Lower leg skin (tissue), 4 donors: Measurements from ENCODE around the gene ENPP3. TPM values are rescaled to one million over a fixed set of nuclear protein-coding genes. Genes with fewer than 3 reads are reported as not detected.

Experiments used
- DNase-seq, 2 donors: peaks; one replicate each; pipeline ENCODE4 v3.0.0-alpha.2; 2019; ENCODE audit warnings: low spot score in 2 of 2
- H3K4me3 ChIP-seq: fragments of 200-600 bp; sonication (generic); 2 replicates; pipeline ENCODE4 v1.5.1; 2017; ENCODE audit warnings: mild to moderate bottlenecking, low read depth; ENCODE audit not compliant: poor library complexity, severe bottlenecking
- CTCF ChIP-seq, 3 donors: fragments of 450-650 bp; IDR thresholded peaks; one replicate each; pipeline ENCODE4 v1.5.1; 2016; ENCODE audit warnings: antibody characterized with exemption in 3 of 3, mild to moderate bottlenecking in 3 of 3, moderate library complexity in 2 of 3
- POLR2A ChIP-seq, 2 donors: fragments of 450-650 bp; IDR thresholded peaks; one replicate each; pipeline ENCODE4 v1.6.1; 2016 to 2017; ENCODE audit warnings: antibody characterized with exemption in 2 of 2, mild to moderate bottlenecking in 1 of 2, moderate library complexity in 1 of 2
- WGBS, 2 donors: methylation state at CpG; one replicate each; pipeline ENCODE4 v1.1.5; 2018; 5-methylcytosine and 5-hydroxymethylcytosine counted together
- intact Hi-C: fragments of 100-400 bp; cut with DNase I; formaldehyde crosslinking; loops from one replicate; pipeline ENCODE4 v1.15.0; 2023; ENCODE audit warnings: low total_unique reads
- total RNA-seq, 4 donors: library from RNA; depleted of rRNA; stranded (reverse); fragments of >200 nt; gene quantifications; one replicate each; pipeline ENCODE4 v1.1.0, GENCODE V29; 2016

The ENPP3 gene
- 1 to 10 TPM in 1 of 4 donors, under 1 TPM in 2, not detected in 1; 0.11 to 1.2 (median 0.76) TPM for total RNA-seq

GRCh38 chr6:131636880-131637792, at the start of gene ENPP3:
ENPP3 (plus strand) TSS chr6:131637302; CDS start chr6:131637385, 83 bp downstream.
- TF ChIP-seq CTCF (IDR thresholded peaks at IDR 0.05): no peak
- no peak for TF ChIP-seq POLR2A (IDR thresholded peaks at IDR 0.05)
- WGBS, 2 donors: 67 to 79% methylated on average over 10 of the region's 10 CpGs
- H3K4me3 ChIP-seq: no peak within 1 kb of the TSS
- DNase-seq: no peak
- intact Hi-C loops: no loop called here

GRCh38 chr6:131587909-131588308, 49.2 kb upstream of the ENPP3 start:
- no peak overlapping the region for H3K4me3 ChIP-seq
- TF ChIP-seq POLR2A (IDR thresholded peaks at IDR 0.05) (no peak), CTCF (IDR thresholded peaks at IDR 0.05) (no peak)
- intact Hi-C loops: no loop called here
- DNase-seq: no peak
- WGBS, 2 donors: 83 to 89% methylated on average over 4 of the region's 4 CpGs

GRCh38 chr6:131588643-131589042, 48.5 kb upstream of the ENPP3 start:
- TF ChIP-seq POLR2A (IDR thresholded peaks at IDR 0.05) (no peak), CTCF (IDR thresholded peaks at IDR 0.05) (no peak)
- 75 to 87% methylated on average over 2 of the region's 2 CpGs for WGBS, 2 donors
- intact Hi-C loops: no loop called here
- H3K4me3 ChIP-seq: no peak overlapping the region
- DNase-seq: no peak

GRCh38 chr6:131592935-131593334, 44.2 kb upstream of the ENPP3 start:
- no peak for DNase-seq
- TF ChIP-seq POLR2A (IDR thresholded peaks at IDR 0.05): no peak
- no peak for TF ChIP-seq CTCF (IDR thresholded peaks at IDR 0.05)
- intact Hi-C loops: no loop called here
- WGBS, 2 donors: 76 to 85% methylated on average over 2 of the region's 2 CpGs
- no peak overlapping the region for H3K4me3 ChIP-seq

- no peak overlapping the region for H3K4me3 ChIP-seq
- intact Hi-C loops: no loop called here
- TF ChIP-seq CTCF (IDR thresholded peaks at IDR 0.05) (no peak), POLR2A (IDR thresholded peaks at IDR 0.05) (no peak)
- 94 to 95% methylated on average over 11 of the region's 11 CpGs for WGBS, 2 donors
- no peak for DNase-seq
These were observed 43.0 kb upstream of the ENPP3 start for GRCh38 chr6:131594074-131594473.
